Measurements from ENCODE around the gene ELP4.

ELP4 gene

DNA sequence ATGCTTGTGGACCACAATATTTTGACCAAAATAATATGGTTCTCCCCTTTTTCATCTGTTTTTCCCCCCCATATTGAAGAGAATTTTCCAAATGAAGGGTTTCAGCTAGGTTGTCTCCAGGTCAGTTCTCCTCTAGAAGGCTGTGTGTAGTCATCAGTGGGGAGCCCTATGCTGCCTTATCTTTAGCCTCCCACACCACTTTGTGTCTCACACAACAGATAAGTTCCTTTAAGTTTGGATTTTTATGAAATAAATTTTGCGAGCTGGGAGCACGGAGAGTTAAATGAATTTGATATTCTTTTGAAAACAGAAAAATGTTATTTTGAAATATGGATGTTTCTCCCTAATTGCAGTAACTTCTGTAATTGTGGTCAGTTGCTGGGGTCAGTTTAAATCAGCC lies 272.7 kb downstream of the ELP4 start:
- no peak for DNase-seq

DNA sequence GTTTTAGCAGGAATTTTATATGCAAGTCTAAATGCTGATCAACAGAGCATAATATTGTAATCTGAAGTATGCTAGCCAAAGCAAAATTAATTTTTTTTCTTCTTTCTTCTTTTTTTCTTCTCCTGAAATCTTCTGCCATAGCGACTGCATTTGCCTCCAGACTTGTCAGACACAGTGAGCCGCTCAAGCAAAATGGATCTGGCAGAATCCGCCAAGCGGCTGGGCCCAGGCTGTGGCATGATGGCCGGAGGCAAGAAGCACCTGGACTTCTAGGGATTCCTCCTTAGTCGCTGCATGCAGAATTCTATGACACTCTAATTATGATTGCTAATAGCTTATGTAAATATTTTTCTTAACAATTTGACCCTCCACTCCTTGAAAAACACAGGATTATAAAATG lies 273.7 kb downstream of the ELP4 start:
- no peak for DNase-seq

DNA sequence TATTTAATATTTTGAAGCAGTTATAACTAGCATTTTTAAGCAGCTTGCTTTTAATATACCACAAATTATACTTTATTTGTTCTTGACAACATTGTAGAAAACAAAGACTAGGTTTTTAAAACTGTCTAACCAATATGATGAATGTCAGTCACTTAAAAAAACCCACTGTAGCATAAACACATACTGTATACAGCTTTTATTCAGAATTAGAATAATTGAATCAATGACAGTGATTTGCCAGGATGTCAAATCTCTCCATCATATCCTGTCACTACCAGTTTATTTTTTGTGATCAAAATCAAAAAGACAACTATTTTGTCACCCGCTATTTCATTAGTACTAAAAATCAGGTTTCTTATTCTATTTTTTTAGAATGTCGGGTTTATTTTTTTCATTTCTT lies 275.0 kb downstream of the ELP4 start:
- no peak for DNase-seq

DNA sequence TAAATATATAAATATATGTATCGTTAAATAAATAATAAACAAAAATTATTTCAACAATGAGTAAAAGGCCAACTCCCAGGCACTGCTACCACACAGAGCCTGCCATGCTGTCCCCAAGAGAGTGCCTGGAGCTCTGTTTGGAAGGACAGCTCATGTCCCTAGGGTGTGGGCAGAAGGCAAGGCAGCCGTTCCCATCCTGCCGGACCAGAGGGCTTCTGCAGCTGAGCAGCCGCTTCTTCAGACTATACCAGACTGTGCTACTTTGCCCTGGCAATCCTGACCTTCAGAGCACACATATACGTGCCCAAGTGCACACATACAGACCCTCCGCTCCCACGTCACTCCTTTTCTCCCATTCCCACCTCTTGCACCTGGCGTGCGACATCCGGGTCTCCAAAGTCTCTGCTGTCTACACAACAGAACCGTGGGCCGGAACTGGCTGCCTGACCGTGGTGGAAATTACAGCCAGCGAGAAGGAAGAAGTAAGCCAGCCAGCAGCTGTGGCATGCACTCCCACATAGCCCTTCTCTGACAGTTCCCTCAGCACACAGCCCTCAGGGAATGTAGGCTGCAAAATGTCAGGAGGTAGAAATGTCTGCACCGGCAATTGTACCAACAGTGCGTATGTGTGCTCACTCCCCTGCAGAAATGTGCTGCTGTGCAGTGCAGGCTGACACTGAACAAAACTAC lies 277.6 kb downstream of the ELP4 start:
- no peak for DNase-seq

DNA sequence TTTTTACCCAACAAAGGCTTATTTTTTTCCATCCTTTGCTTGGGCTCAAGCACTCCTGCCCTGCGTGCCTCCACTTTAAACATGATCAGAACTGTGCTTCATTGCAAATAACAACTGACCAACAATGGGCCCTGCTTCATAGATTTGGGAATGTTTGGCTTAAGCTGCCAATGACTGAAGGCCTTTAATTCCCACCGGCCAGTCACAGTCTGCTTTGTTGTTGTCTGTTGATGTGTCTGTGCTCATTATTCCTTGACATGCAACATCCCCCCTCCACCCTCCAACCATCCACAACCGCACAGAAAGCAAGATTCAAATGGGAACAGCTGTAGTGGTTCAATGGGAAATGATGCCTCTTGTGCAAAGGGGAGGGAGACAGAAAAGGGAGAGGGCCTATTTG lies 278.5 kb downstream of the ELP4 start:
- no peak for DNase-seq

DNA sequence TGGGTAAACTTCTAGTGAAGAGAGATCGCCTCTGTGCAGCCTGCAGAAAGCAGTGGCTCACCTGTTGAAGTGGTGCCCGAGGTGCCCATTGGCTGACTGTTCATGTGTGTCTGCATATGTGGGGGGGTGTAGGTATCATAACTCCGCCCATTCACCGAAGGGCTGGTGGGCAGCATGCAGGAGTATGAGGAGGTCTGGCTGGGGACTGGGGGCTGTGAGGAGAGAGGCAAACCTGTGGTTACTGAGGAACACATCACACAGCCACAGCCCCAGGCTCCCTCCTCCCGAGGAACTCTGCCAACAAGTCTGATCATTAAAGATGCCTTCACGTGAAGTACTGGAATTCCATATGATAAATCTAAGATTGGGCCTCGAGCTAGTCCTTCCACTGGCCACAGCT lies 281.1 kb downstream of the ELP4 start:
- DNase-seq, result no peak

DNA sequence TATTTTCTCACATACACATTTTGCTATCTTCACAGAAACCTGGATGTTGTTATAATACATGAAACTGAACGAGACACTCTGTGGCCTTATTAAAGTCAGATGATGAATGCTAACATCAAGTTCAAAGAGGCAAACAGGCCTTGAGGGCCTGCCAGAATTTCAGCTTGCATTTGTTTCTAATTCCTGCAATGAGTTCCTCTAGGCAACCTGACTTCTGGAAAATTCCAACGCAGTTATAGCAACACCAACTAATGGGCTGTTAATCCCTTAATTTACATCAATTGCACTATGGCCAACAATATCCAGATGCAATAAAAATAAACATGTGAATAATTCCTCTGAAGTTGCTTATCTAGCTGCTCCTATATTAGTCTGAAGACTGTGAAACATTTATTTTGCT lies 282.5 kb downstream of the ELP4 start:
- DNase-seq, result no peak

DNA sequence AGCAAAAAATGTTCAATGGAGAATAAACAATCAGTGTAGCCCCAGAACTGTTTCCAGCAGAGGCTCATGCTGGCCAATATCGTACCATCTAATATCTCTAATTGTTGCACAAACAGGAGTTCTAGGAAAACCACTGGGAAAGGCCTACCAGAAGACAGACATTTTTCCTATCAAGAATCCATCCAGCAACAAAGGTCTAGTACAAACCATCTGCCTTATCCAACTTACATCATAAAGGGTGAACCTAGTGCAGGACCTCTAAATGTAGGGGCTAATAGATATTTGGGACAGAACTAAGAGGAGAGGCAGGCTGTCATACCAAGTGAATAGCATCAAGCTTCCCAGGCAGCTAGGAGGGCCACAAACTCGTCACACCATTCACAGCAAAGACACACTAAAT lies 282.9 kb downstream of the ELP4 start:
- DNase-seq, result no peak

DNA sequence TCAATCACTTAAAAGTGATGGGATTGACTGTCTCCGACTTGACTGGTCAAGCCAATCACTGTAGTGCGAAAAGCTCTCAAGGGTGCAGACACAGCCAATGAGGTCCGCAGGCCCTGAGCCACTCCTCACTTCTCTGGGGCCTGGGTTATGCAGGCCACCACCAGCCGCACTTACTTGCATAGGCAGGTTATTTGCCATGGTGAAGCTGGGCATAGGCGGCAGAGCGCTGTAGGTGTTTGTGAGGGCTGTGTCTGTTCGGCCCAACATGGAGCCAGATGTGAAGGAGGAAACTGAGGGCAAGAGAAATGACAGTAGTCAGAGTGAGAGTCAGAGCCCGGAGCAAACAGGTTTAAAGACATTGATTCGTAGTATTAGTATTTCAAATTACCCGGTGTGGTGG lies 283.7 kb downstream of the ELP4 start:
- DNase-seq, result no peak

DNA sequence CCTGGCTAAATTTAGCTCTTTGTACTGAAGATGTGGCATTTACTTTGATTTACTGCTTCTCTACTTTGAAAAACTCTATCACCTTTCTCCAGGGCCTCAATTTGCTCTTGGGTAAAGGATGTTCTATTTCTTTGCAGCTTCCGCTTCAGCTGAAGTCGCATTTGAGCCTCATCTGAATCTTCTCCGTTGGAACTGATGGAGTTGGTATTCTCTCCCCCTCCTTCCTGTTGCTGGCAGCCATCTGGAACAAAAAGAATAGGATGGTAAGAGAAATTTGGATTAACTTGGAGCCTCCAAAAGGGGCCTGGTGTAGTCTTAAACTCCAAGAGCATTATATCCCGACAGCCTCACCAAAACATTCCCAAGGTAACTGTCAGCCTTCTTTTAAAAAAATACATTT lies 285.0 kb downstream of the ELP4 start:
- DNase-seq, result no peak

DNA sequence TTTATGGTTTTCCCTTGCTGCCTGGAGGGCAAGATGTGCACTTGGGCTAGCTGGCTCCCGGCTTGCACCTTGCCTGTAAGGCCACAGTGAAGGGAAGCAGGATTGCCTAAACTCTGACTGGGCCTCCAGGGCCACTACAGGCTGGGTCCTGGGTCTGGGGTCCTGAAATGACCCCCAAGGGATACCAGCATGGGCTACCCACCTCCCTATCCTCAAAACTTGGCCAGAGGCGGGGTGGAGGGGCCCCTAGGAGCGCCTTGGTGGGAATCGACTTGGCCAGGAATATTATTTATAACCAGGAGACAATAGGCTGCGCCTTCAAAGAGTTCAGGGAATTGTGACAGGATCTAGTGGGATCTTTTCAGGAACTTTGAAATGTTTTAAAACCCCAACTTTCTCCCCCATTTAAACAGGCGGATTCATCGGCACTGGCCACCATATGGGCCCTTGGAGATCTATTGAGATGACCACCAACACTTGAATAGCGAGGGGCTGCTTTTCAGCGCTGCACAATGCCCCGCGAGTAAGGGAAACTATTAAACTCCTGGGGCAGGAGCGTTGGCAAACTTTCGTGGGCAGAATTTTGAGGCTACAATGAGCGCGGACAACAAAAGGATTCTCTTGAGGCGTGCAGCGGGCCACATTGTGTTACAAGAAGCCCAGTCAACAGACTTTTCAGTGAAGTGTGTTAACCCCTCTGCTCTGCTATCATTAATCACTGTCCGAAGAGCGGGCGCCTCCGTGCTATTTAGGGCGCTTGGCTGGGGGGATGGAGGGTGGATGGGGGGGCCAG lies 286.3 kb downstream of the ELP4 start:
- no peak for DNase-seq

DNA sequence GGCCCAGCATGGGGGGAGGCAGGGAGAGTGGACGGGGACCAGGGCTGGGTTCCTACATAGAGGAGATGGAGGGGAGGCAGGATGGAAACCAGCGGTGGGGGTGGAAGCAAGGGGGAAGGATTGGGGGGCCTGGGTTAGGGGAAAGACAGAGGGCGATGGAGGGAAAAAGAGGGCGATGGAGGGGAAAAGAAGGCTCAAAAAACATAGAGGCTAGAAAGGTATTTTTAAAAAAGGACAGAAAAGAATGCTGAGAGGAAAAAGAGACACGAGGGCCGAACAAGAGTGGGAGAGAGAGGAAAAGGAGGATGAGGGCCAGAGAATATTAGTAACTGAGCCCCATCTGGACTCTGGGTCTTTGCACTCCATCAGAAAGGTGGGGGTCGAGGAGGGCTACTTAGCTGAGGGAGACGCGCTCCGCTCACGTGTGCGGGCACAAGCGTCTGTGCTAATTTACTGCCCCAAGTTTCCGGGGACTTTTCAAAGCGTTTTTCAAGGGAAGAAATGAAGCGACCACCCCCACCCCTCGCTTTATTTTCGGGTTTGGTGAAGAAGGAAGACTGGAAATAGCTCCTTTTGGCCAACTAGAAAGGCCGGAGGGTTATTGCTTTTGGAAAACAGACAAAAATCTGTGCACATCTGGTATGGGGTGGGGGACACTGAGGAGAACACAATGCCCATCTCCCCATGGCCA lies 287.1 kb downstream of the ELP4 start:
- DNase-seq, result no peak

DNA sequence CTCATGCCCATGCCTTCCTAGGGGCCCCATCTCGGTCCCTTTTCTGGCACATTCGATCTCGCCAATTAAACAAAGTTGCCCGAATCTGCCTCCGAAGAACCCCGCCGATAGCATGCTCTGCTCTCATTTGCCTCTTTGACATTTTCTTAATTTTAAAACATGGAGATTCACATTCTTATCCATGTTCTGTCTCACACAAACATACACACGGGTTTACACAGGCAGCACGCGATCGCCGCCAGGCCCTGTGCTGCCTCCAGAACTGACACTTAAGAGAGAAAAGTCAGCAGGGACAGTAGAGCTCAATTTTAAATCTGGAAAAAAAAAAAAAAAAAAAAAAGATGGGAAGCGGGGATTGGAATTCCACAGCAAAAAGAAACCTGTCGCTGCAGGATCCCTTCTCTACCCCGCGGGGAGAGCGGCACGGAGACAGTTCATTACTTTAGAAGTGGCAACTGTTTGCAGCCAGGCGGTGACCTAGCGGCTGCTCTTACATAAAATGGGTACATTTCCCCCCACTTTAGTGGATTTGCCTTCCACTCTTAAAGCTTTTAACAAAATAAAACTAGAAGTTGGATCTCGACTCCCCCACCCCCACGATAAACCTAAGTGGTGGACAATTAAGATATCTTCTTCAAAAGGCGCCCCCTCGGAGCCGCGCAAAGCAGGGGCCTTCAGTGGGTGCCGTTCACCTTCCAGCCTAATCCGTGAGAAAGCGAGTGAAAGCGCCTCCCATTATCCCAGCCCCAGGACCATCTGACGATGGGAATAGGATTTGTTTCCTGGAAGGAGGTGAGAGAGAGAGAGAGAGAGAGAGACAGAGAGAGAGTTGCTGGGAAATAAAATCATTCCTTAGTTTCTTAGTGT lies 287.9 kb downstream of the ELP4 start:
- DNase-seq, result no peak

DNA sequence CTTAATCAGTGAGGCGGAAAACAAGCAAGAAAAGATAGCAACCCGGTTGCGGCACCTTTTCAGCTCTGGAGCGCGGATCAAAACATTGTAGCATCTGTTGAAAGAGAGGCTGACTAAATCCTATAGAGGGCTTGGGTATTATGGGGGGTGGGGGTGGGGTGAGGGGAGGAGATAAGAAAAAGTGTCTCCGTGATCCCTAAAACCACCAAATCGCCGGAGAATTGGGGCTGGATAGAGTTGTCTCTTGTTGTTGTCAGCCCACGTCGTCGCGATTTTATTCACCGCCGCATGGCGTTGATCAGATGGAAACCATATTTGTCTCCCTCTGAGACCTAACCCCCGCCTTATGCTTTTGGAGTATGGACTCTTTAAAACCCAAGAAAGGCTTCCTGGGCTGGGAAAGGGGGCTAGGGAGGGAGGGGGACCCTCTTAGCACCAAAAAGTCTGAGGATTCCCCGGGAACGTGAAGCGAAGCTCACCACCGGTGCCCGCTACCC lies 288.5 kb downstream of the ELP4 start:
- no peak for DNase-seq

DNA sequence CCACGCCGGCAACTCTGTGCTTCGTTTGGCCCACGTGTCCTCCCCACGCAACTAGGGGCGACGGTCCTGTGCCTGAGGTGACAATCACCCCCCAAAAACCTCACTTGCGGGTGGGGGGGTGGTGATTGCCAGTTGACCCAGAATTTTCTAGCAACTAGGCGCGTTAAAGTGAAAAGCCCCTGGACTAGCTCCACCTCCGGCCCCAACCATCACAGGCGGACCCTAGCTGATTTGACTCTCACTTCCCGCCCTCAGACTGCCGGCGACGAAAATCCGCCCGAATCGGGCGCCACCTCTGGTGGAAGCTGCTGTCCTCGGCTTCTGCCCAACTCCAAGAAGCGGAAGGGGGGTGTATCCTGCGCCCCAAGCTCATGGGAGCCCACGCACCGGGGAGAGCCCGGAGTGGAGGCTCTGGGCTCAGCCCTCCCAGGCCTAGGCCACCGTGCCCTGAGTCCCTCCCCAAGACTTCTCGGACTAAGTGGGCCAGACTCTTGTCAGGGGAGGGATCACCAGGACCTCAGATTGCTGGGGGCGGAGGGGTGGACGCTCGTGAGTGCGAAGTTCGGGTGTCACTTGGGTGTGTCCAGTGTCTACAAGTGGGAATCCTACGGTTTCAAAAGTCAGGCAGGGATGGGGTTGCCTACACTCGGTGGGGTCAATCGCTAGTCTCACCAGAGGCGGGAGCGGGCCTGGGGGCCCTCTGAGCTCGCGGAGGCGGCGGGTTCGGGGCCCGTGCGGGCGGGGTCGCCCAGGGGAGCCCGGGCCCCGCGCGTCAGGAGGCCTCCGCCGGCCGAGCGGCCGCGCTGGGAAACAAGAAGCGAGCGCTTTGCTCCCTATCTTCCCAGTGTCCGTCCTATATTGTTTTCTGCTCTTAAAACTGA lies 289.2 kb downstream of the ELP4 start:
- no peak for DNase-seq

DNA sequence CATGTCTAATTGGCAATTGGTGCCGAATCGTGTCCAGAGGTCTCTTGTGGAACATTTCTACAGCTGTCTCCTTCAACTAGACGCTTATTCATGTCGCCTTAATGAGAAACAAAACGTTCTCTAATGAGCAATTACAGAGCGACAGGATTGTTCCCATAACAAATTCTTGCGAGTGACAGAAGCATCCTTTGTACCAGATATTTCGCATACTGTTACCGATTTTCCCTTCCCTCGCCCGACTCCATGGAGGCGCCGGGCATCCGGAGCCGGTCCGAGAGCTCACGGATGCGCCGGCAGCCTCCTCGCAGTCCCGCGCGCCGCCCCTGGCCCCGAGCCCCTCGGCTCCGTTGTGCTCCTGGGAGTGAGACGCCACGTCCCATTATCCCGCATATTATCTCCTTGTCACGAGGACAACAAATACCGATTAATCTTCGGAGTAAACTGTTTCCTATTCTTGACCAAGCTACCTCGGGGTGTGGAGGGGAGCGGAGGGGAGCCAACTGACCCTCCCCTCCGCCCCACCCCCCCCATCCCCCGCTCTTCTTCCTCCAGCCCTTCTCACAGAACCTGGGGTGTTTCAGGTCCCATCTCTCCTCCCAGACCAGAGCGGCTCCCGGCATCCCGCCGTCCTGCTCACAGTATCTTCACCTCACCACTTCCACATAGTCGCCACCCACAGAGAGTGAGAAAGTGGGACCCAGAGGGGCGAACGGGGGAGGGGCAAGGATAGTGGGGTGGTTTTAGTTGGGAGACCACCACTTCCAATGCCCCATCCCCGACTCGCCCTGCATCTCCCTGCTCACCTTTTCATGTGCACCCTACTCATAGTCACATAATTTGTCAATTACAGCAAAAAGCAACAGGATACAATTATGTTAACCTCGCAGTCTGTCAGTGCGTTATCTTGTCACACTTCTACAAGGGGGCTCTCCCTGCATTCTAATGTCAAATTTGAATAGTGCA lies 290.1 kb downstream of the ELP4 start:
- DNase-seq, result no peak

DNA sequence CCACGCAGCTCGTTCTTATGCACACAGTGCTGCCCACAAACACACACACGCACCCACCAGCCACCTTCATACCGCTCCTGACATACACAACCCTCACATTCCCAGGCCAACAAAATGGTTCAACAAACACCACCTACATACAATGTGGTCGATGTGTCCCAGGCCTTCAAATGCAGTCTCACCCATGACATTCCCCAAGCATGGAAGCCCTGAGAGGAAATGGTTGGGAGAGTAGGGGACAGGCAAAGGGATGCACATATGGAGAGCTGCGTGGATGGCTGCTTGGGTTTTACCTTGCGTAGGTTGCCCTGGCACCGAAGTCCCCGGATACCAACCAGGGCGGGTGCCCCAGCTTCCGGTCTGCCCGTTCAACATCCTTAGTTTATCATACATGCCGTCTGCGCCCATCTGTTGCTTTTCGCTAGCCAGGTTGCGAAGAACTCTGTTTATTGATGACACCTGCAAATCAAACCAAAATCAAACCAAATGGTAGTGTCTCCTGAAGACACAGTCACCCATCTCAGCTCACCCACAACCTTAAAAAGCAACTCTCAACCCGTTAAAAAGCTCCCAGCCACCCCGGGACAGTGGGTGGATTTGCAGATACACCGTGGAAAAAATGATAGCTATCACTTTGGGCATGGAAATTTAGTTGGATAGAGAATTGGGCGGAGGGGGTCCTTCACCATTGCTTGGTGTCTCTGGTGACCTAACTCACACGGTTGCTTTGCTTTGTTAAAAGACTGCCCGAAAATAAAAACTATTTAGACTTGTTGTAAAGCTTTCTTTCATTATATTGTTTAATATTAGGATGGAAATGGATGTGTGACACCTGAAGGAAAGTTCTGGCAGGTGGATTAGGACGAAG lies 291.1 kb downstream of the ELP4 start:
- DNase-seq, result no peak

DNA sequence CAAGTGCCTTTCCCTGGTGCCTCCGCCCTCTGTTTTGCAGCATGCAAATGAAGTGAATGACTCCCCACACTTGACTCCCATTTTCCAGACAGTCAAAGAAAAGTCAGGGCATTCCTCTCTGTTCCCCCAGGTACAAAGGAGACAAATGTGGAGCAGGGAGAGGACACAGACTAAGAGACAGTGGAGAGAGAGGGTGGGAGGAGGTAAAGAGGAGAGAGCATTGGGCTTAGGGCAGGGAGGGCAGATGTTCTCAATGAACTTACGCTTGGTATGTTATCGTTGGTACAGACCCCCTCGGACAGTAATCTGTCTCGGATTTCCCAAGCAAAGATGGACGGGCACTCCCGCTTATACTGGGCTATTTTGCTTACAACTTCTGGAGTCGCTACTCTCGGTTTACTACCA lies 291.7 kb downstream of the ELP4 start:
- no peak for DNase-seq

DNA sequence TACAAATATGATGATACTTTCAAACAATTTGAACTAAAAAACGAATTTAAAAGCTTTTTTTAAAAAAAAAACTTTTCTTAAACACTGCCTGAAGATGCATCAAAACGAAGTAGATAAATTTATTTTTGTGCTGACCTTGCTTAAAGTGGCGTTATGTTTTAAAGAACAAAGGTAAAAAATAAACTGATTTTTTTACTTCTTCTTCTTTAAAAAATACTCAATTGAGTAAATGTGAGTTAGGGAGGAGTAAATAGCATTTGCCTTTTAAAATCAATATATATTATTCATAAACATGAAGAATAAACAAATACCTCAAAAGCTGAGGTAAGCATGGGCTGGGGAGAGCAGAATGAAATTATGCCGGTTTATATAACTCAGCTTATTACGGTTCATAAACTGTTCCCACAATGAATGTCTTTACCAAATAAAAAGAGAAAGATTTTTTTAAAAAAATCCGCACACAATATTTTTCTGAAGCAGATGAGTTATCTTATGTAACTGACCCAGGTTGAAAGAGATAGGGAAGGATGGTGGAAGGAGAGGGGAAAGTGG lies 292.5 kb downstream of the ELP4 start:
- DNase-seq, result no peak

Measured in NCI-H1694 (cell line).